GM12873 (cell line): ENCODE data around the gene SLC4A5.
A peak's percentile ranks its signal among the peaks of the same experiment; 100 is the strongest.

Source experiments
- TF ChIP-seq, protein P1 (sequence below): IDR thresholded peaks from 2 replicates; pipeline ENCODE4 v1.5.1; 2012; ENCODE audit warnings: low read depth, mild to moderate bottlenecking, moderate library complexity, low read length, control low read depth; ENCODE audit not compliant: insufficient read depth; ENCODE audit errors: missing control alignments

Gene SLC4A5

DNA sequence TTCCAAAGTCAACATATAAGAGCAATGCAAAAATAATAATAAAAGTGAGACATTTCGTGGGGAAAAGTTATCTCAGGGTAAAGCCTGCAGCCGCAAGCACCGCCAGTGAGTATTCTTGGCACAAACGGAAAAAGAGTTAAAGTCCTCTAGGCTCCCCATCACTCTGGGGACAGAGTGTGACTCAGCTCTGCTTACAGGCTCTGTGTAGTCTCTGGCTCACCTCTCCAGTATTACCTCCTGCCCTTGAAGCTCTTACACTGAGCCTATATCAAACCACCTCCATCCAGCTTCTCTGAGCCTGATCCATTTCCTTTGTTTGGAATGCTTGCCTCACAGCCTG is 89.3 kb downstream of the SLC4A5 start:
- TF ChIP-seq, protein P1, sequence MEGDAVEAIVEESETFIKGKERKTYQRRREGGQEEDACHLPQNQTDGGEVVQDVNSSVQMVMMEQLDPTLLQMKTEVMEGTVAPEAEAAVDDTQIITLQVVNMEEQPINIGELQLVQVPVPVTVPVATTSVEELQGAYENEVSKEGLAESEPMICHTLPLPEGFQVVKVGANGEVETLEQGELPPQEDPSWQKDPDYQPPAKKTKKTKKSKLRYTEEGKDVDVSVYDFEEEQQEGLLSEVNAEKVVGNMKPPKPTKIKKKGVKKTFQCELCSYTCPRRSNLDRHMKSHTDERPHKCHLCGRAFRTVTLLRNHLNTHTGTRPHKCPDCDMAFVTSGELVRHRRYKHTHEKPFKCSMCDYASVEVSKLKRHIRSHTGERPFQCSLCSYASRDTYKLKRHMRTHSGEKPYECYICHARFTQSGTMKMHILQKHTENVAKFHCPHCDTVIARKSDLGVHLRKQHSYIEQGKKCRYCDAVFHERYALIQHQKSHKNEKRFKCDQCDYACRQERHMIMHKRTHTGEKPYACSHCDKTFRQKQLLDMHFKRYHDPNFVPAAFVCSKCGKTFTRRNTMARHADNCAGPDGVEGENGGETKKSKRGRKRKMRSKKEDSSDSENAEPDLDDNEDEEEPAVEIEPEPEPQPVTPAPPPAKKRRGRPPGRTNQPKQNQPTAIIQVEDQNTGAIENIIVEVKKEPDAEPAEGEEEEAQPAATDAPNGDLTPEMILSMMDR, result no peak

DNA sequence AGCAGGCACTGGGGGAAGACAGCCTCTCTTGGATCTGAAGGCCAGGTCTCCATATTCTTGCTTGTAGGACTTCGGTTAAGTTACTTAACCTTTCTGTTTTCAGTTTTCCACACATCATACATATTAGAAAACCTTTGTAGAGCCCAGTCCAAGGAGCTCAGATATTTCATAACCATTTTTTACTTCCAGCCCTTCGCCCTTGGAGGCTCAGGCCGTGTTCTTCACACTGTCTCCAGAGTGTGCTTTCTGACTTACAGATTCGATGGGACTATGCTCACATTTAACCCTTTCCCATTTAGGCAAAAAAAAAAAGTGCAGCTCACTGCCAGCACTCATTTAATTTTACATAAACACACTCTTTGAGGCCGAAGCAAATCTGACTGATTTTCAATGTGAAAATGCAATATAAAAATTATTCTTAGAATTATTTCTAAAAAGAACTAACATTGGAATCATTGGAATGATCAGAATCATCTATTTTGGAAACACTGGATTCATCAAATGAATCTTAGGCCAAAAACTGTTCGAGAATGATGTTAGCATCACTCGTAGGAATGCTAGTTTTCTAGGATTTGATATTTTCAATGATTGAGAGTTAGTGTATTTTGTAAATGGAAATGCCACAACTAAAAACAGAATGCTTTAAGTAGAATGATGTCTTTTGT is 89.8 kb downstream of the SLC4A5 start:
- TF ChIP-seq, protein P1, result no peak

DNA sequence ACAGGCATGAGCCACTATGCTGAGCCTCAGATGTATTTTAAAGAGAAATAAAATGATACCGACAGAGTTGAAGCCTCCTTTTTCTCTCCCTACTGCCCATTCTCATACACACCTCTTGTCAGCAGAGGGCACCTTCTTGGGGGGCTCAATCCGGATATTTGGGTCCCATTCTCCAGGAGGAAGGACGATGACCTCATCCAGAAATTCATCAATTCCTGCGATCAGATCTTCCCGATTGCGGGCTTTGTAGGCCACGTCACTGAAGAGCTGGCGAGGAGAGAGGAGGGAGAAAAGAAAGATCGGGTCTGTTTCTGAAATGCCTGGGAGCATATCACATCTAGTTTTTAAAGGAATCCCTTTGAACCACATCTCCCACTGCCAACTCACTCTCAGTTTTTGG is 90.4 kb downstream of the SLC4A5 start:
- TF ChIP-seq, protein P1, result no peak

DNA sequence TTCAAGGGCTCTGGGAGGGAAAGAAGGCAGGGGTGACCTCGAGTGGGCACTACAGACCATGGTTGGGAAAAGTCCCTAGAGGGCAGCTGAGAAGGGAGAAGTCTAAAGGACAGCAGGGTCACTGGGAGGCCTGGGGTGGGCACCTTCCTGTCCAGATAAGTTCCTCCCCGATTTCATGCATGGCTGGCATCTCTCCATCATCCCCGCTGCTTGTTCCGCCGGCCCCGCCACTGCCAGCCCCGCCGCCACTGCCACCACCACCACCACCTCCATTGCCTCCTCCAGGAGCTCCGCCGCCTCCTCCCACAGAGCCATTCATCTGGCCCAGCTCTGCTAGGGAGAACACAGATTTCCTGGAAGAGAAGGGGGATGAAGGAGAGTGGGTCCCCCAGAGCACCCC is 91.2 kb downstream of the SLC4A5 start:
- TF ChIP-seq, protein P1, result no peak

DNA sequence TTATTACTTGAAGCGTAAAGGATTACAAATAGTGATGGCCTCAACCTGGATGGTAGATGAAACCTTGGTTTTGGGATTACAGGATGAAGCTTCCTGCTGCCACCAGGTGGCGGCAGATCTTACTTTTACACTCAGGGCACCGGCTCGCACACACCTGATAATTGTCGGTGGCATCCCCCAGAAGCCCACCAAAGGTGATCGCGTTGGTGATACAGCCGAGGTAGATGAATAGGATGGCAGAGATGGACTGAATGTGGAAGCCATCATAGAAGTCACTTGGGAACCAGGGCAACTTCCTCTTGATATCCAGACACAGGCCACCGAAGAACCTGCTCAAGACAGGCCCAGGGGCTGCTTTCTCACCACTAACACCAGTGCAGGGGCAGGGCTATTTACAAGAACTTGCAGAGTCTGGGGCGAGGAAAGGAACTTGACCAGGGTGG is 93.0 kb downstream of the SLC4A5 start:
- TF ChIP-seq, protein P1, result peak; percentile 82

DNA sequence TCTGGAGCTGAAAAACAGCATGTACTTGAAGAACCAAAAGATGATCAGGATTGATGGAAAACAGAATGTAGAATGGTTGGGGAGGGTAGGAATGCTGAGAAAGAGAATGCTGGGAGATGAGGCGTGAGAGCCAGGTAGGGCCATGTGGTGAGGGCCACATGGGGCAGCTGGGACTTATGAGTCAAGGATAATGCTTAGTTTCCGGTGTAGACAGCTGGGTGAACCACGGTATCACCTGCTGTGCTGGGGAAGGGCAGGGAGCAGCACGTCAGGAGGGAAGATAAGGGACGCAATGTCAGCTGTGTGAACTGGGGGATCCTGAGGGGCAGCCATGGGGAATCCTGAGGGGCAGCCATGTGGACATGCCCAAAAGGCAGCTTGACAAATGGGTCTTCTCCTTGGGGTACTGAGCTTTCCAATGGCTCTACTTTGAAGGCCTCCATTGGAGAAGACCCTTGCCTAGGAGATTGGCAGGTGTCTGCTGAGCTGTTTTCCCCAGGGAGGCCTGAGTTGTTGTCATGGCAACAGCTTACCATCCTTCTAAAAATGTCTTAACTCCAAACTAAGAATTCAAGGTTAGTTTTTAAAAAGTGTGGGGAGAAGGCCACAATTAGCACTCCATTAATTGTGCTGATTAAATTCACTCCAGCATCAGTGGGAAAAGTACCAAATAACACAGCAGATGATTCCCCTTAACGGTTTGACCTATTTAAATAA is 93.7 kb downstream of the SLC4A5 start:
- TF ChIP-seq, protein P1, result no peak

DNA sequence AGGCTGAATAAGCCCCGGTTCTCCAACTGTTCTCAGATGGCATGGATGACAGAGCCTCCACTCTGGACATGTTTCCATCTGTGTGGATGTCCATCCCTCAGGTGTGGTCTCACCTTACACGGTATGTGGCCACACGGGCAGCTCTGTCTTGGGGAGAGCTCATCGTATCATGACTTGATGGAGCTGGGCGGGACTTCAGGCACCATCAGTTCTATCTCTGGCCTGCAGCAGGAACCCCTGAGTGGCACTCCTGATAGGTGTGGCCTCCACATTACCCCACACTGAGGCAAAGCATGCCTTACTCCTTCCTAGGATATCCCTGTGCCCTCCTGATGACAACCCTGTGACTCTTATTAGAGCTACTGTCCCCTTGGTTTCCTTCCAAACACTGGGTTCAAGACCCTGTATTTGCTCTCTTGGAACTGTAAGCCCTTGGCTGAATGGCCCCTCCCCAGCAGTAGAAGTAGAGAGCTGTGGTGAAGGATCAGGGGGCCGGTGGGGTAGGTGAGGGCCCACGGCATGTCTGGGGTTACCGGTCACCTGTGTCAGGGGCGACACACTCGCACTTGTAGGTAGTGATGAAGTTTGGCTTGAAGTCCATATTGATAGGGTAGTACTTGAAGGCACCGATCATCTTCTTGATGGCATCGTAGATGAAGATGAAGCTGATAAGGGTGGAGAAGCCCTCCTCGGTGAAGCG is 96.6 kb downstream of the SLC4A5 start:
- TF ChIP-seq, protein P1, result no peak
